Colonic mucosa (tissue), 4 donors: ENCODE data around the gene TEX13A. TPM values are rescaled to one million over a fixed set of nuclear protein-coding genes. Genes with fewer than 3 reads are reported as not detected.
"Not testable (repeated sequence)": the region's sequence is repeated elsewhere in the genome, so short reads cannot be mapped to it uniquely, and the experiment has no call there.

Source experiments
- DNase-seq: peaks from one replicate; pipeline ENCODE4 v3.0.0-alpha.2; 2020
- H3K27ac ChIP-seq: fragments of 200-600 bp; one replicate; pipeline ENCODE4 v1.8.0; 2021
- H3K27me3 ChIP-seq: fragments of 200-600 bp; one replicate; pipeline ENCODE4 v1.8.0; 2021
- H3K36me3 ChIP-seq: fragments of 200-600 bp; one replicate; pipeline ENCODE4 v1.8.0; 2021
- H3K4me1 ChIP-seq: fragments of 200-600 bp; one replicate; pipeline ENCODE4 v1.8.0; 2021; ENCODE audit warnings: mild to moderate bottlenecking
- H3K4me3 ChIP-seq: fragments of 200-600 bp; one replicate; pipeline ENCODE4 v1.8.0; 2021
- H3K9ac ChIP-seq, 2 donors: one replicate each; pipeline ENCODE4 v1.7.0; 2013; ENCODE audit warnings: control low read depth in 2 of 2, low read depth in 2 of 2, low read length in 2 of 2
- H3K9me3 ChIP-seq: fragments of 200-600 bp; one replicate; pipeline ENCODE4 v1.8.0; 2021
- CTCF ChIP-seq: fragments of 200-600 bp; IDR thresholded peaks from one replicate; pipeline ENCODE4 v1.8.0; 2022; ENCODE audit warnings: antibody characterized with exemption, mild to moderate bottlenecking
- intact Hi-C: fragments of 100-400 bp; cut with DNase I; formaldehyde crosslinking; loops from one replicate; pipeline ENCODE4 v1.14.1; 2022
- total RNA-seq, 2 donors: library from RNA; stranded (reverse); fragmentation: NEBNext Ultra II Directional in 1 of 2; extraction: Animal tissue kit (Norgen Biotek cat#: 25700) in 1 of 2; gene quantifications; one replicate each; pipeline ENCODE4 v1.2.1, GENCODE V29; 2021
- donor health status: healthy.
- donor health status: DM: no; HTN: no; CAD: no.
- donor health status: DM: no; HTN: no; CAD: no.

TEX13A gene
- total RNA-seq, 2 donors from 2014 or later = not detected

GRCh38 chrX:105263171-105263570 is 42.7 kb upstream of the TEX13A start:
- DNase-seq = no peak
- no peaks in the 10 kb centered on the region for H3K36me3 ChIP-seq
- no peaks in the 10 kb centered on the region for H3K4me1 ChIP-seq
- intact Hi-C loops = no loop called here
- no peaks in the 10 kb centered on the region for H3K9me3 ChIP-seq
- H3K9ac ChIP-seq = no peak overlapping the region
- H3K27ac ChIP-seq = no peak overlapping the region
- H3K4me3 ChIP-seq = no peak overlapping the region
- no peaks in the 10 kb centered on the region for H3K27me3 ChIP-seq
- TF ChIP-seq CTCF = no peak

- no peaks in the 10 kb centered on the region for H3K36me3 ChIP-seq
Measured at GRCh38 chrX:105260291-105261043, 40.0 kb upstream of the TEX13A start.

GRCh38 chrX:105241056-105241455 is 20.6 kb upstream of the TEX13A start:
- no peak overlapping the region for H3K4me3 ChIP-seq
- intact Hi-C loops = no loop called here
- H3K27me3 ChIP-seq = no peaks in the 10 kb centered on the region
- no peaks in the 10 kb centered on the region for H3K9me3 ChIP-seq
- no peak for DNase-seq
- TF ChIP-seq CTCF = no peak
- H3K27ac ChIP-seq = no peak overlapping the region
- no peaks in the 10 kb centered on the region for H3K4me1 ChIP-seq
- no peaks in the 10 kb centered on the region for H3K36me3 ChIP-seq
- no peak overlapping the region for H3K9ac ChIP-seq

More at GRCh38 chrX:105260291-105261043, 40.0 kb upstream of the TEX13A start:
- DNase-seq = no peak
- Histone ChIP-seq H3K9ac (no peak overlapping the region), H3K4me1 (no peaks in the 10 kb centered on the region), H3K27me3 (no peaks in the 10 kb centered on the region), H3K27ac (no peak overlapping the region), H3K4me3 (no peak overlapping the region), H3K9me3 (no peaks in the 10 kb centered on the region)
- intact Hi-C loops = no loop called here
- no peak for TF ChIP-seq CTCF

GRCh38 chrX:105237407-105237806 is 16.9 kb upstream of the TEX13A start:
- H3K36me3 ChIP-seq, H3K4me1 ChIP-seq, H3K9ac ChIP-seq, H3K27ac ChIP-seq, DNase-seq, H3K27me3 ChIP-seq, H3K9me3 ChIP-seq, H3K4me3 ChIP-seq, intact Hi-C loops: not testable (repeated sequence)

- Histone ChIP-seq H3K4me1 (no peaks in the 10 kb centered on the region), H3K9ac (no peak overlapping the region), H3K27me3 (no peaks in the 10 kb centered on the region), H3K36me3 (no peaks in the 10 kb centered on the region), H3K9me3 (no peaks in the 10 kb centered on the region), H3K27ac (no peak overlapping the region), H3K4me3 (no peak overlapping the region)
- no peak for TF ChIP-seq CTCF
- intact Hi-C loops = no loop called here
- no peak for DNase-seq
Measured at GRCh38 chrX:105229146-105229545, 8.7 kb upstream of the TEX13A start.

- intact Hi-C loops = no loop called here
- Histone ChIP-seq H3K9ac (no peak overlapping the region), H3K27ac (no peak overlapping the region), H3K4me3 (no peak overlapping the region), H3K27me3 (no peaks in the 10 kb centered on the region), H3K36me3 (no peaks in the 10 kb centered on the region), H3K4me1 (no peaks in the 10 kb centered on the region), H3K9me3 (no peaks in the 10 kb centered on the region)
- no peak for TF ChIP-seq CTCF
- no peak for DNase-seq
Measured at GRCh38 chrX:105228602-105229001, 8.1 kb upstream of the TEX13A start.
